ENCODE results near the gene REXO4. TPM values are rescaled to one million over a fixed set of nuclear protein-coding genes. Genes with fewer than 3 reads are reported as not detected.
A peak's percentile ranks its signal among the peaks of the same experiment; 100 is the strongest.

Gene REXO4
- total and polyA plus RNA-seq, 2 of the 8 experiments (the other 6 are each of a cell fraction or from before 2014, with no cell fraction given): 19.1 to 38.3 TPM

DNA sequence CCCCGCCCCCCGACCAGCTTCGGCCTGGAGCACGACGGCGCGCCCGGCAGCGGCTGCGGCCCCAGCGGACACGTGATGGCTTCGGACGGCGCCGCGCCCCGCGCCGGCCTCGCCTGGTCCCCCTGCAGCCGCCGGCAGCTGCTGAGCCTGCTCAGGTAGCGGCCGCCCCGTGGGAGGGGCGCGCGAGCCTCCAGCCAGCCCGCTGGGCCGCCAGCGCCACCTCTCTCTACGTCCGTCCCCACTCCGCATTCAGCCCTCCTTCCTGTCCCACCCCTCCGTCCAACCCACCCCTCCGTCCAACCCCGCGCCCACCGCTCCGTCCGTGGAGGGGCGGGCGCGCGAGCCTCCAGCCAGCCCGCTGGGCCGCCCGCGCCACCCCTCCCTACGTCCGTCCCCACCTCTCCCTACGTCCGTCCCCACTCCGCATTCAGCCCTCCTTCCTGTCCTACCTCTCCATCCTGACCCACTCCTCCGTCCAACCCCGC is 10.8 kb upstream of the REXO4 start (continued):
- TF ChIP-seq BACH1 (IDR thresholded peaks at IDR 0.05; ENCODE audit: low read length) (peak; percentile 36; the same call in 1 of the 2 replicates), EGR1 (IDR thresholded peaks at IDR 0.05; ENCODE audit: borderline replicate concordance, low read depth, low read length) (no peak), ZNF274 (IDR thresholded peaks at IDR 0.05; ENCODE audit: borderline replicate concordance, extremely low read depth, low read length) (no peak), JUND (IDR thresholded peaks at IDR 0.05; ENCODE audit: low read length) (no peak), CBX5 (IDR thresholded peaks at IDR 0.05; ENCODE audit: low read depth, low read length) (no peak), SP2 (IDR thresholded peaks at IDR 0.05; ENCODE audit: low read length) (no peak), NRF1 (IDR thresholded peaks at IDR 0.05; ENCODE audit: low read depth, low read length) (no peak), RBBP5 (IDR thresholded peaks at IDR 0.05; ENCODE audit: borderline replicate concordance, low read depth, low read length) (0 out of 2 replicates have a peak, but pooled peaks have one; percentile 15), CHD7 (IDR thresholded peaks at IDR 0.05; ENCODE audit: insufficient replicate concordance, low read length) (no peak), RFX5 (IDR thresholded peaks at IDR 0.05; ENCODE audit: borderline replicate concordance, low read depth, low read length) (no peak), KDM5A (IDR thresholded peaks at IDR 0.05; ENCODE audit: low read length) (no peak), NANOG (IDR thresholded peaks at IDR 0.05; ENCODE audit: insufficient read depth, low read depth, low read length, poor library complexity, severe bottlenecking) (no peak)

All from H1 (cell line).